Islet precursor cell (in vitro differentiated cells): ENCODE measurements around the gene EIF1AD.
"Not testable (repeated sequence)": the region's sequence is repeated elsewhere in the genome, so short reads cannot be mapped to it uniquely, and the experiment has no call there.

Experiments
- DNase-seq: peaks from one replicate; pipeline ENCODE4 v3.0.0-alpha.2; 2018

EIF1AD gene

DNA sequence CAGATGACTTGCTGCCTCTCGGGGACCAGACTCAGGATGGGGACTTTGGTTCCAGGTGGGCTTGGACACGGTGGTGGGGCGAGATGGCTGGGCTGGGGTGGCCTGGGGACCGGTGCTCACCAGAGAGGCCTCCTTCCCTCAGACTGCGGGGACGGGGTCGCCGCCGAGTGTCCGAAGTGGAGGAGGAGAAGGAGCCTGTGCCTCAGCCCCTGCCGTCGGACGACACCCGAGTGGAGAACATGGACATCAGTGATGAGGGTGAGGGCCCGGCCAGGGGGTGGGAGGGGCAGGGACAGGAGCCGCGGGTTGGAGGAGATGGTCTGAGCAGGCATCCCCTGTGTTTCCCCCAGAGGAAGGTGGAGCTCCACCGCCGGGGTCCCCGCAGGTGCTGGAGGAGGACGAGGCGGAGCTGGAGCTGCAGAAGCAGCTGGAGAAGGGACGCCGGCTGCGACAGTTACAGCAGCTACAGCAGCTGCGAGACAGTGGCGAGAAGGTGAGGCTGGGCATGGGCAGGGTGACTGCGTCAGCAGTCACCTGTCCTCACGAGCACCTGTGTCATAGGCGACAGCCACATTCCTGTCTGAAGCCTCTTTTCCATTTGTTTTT lies 34.5 kb downstream of the EIF1AD start:
- DNase-seq = no peak

DNA sequence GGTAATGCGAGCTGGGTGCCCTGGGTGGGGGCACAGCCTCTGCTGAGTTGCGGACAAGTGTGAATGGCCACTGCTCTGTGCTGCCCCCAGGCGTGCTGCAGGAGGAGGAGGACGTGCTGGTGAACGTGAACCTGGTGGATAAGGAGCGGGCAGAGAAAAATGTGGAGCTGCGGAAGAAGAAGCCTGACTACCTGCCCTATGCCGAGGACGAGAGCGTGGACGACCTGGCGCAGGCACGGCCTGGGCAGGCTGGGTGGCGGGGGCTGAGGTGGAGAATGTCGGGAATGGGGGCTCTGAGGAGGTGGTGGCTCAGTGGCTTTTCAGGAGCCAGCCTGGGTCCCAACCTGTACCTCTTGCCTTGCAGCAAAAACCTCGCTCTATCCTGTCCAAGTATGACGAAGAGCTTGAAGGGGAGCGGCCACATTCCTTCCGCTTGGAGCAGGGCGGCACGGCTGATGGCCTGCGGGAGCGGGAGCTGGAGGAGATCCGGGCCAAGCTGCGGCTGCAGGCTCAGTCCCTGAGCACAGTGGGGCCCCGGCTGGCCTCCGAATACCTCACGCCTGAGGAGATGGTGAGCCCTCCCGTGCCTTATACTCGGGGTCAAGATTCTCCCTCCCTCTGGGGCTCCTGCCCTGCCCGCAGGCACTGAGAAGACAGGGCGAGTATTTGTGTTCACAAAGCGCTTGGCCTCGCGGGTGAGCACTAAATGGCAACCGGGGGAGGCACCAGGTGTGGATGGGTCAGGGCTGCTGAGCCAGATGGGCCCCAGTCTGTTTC lies 35.8 kb downstream of the EIF1AD start:
- no peak for DNase-seq

DNA sequence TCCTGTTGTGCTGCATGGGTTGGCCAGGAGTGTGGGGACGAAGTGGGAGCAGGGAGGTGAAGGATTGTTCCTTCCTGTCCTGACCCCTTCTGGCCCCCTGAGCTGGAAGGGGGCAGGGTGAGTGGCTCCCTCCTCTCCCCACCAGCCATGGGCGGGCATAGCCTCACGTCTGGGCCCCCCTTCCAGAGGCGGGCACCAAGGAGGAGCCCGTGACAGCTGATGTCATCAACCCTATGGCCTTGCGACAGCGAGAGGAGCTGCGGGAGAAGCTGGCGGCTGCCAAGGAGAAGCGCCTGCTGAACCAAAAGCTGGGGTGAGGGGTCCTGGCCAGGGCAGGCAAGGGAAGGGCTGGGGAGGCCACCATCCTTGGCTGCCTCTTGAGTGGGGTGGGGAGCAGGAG lies 37.1 kb downstream of the EIF1AD start:
- no peak for DNase-seq

DNA sequence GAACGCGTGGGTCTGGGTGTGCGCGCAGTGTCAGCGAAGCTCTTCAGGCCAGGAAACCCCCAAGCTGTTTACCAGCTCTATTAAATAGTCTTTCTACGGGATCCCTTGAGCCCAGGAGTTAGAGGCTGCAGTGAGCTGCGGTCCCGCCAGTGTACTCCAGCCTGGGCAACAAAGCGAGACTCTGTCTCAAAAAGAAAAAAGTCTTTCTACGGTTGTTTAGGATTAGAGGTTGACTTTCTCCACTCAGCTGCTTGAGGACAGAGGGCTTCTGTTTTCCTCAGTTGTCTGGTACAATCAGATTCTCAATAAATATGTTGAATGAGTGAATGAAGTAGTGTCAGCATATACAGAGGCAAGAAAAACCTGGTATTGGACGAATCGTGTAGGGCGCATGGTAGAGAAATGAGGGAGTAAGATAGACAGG lies 39.8 kb downstream of the EIF1AD start:
- DNase-seq = no peak

DNA sequence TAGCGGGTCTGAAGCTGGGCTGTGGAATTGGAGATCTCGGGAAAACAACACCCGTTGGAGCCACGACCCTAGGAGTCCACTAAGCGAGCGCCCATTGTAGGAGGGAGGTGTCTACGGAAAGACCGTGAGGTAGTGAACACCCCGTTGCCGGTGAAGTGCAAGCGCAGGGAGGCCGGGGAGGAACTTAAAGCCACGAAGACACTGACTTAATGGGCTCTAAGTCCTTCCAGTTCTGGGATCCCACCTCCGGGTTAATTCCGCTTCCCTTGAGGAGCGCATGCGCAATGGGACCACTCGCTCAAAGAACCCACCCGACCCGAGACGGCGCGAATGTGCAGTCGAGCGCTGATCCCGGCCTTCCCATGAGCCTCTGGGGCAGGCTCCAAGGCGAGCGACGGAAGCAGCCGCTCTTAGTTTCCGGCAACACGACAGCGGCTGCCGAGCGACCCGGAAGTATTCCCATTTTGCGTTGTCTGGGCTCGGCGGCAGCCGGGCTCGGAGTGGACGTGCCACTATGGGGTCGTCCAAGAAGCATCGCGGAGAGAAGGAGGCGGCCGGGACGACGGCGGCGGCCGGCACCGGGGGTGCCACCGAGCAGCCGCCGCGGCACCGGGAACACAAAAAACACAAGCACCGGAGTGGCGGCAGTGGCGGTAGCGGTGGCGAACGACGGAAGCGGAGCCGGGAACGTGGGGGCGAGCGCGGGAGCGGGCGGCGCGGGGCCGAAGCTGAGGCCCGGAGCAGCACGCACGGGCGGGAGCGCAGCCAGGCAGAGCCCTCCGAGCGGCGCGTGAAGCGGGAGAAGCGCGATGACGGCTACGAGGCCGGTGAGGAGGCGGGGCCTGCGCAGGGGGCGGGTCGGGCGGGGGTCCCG lies 40.5 kb downstream of the EIF1AD start, which contains the start of gene SART1:
SART1 (plus strand) TSS at position 468 of the 874 bp plus-strand sequence; CDS start at position 515, 47 bp downstream.
- DNase-seq = peak; percentile 99

DNA sequence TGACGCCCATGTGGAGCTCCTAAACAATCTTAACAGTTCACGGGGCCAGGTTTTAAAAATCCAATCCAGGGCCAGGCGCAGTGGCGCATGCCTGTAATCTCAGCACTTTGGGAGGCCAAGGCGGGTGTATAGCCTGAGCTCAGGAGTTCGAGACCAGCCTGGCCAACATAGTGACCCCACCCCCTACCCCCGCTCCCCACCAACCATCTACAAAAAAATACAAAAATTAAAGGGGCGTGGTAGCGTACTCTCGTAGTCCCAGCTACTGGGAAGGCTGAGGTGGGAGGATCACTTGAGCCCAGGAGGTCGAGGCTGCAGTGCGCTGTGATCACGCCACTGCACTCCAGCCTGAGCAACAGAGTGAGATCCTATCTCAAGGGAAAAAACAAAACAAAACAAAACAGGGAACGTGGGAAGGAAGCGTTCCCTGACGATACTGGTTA lies 41.1 kb downstream of the EIF1AD start:
- DNase-seq = no peak

DNA sequence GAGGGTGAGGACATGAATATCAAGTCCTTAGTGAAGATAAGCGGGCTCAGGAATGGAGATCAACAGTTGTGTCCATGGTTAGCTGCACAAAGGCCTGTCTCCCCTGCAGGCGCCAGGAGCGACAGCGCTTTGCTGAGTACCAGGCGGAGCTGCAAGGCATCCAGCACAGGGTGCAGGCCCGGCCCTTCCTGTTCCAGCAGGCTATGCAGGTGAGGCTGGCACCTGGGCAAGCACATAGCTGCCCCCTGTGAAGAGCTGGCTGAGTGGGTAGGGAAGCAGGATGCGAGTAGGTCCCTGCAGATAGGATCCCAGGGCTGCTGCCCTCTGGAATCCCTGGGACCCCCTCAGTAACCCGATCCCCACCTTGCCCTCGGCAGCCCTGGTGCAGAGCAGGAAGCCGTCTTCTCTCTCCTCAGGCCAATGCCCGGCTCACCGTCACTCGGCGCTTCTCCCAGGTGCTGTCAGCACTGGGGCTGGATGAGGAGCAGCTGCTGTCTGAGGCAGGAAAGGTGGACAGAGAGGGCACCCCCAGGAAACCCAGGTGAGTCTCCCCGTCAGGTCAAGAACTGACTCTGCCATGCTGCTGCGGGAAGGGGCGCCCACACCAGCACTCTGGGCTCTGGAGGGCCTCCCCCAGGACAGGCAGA lies 43.1 kb downstream of the EIF1AD start:
- DNase-seq = no peak

DNA sequence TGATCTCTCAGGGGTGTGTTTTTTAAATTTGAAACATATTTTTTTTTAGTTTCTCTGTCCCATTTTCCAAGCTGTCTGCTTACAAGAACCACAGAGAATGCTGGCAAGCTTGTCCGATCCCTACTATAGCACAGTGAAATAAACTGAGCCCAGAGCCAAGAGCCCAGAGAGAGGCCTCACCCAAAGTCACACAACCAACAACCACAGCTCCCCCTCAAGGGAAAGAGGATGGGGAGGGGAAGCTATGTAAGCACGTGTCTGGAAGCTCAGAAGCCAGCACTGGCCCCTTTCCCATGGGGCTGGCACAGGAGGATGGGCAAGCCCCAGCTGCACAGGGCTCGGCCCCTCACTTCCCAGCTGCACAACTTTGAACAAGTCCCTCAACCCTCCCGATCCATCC lies 43.7 kb downstream of the EIF1AD start:
- DNase-seq = no peak

DNA sequence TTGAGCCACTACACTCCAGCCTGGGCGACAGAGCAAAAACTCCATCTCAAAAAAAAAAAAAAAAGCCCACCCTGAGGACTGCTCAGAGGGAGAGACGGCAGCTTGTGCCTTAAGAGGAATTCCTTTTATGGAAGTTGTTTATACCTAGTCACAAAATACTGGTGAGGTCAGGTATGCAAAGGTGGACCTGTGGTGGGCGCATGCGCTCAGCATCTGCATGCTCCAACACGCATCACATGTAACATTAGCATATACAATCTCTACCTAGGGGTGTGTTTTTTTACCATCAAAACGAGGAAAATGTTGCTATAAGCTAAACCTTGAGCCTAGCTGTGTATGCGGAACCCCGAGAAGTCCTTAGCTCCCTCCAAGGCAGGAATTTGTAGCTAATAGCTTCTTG lies 47.2 kb downstream of the EIF1AD start:
- DNase-seq = no peak

DNA sequence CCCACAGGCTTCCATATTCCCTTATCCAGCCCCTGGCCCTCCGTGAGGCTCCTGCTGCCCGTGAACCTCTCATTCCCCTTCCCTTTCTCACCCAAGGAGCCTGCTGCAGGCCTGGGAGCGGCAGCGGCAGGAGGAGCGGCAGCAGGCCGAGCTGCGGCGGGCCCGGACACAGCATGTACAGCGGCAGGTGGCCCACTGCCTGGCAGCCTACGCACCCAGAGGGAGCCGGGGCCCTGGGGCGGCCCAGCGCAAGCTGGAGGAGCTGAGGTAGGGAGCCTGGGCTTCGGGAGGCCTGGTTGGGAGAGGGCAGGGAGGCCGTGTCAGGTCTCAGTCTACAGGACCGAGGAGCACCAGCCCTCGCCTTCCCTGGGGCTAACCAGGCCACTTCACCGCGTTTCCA lies 48.5 kb downstream of the EIF1AD start:
- no peak for DNase-seq

DNA sequence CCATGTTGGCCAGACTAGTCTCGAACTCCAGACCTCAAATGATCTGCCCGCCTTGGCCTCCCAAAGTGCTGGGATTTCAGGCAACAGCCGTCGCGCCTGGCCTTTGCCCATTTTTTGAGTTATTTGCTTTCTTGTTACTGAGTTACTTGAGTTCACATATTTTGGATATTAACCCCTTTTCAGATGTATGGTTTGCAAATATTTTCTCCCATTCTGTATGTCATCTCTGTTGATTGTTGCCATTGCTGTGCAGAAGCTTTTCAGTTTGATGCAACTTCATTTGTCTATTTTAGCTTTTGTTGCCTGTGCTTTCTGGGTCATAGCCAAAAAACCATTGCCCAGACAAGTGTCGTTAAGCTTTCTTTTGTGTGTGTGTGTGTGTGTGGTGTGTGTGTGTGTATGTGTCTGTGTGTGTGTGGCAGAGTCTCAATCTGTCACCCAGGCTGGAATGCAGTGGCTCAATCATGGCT lies 49.9 kb downstream of the EIF1AD start:
- DNase-seq = no peak

DNA sequence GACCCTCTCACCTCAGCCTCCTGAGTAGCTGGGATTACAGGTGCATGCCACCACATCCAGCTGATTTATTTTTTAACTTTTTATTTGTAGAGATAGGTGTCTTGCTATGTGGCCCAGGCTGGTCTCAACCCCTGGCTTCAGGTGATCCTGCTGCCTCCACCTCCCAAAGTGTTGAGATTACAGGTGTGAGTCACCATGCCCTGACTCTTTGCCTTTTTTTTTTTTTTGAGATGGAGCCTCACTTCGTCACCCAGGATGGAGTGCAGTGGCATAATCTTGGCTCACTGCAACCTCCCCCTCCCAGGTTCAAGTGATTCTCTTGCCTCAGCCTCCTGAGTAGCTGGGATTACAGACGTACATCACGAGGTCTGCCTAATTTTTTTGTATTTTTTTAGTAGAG lies 50.3 kb downstream of the EIF1AD start:
- not testable (repeated sequence) for DNase-seq

DNA sequence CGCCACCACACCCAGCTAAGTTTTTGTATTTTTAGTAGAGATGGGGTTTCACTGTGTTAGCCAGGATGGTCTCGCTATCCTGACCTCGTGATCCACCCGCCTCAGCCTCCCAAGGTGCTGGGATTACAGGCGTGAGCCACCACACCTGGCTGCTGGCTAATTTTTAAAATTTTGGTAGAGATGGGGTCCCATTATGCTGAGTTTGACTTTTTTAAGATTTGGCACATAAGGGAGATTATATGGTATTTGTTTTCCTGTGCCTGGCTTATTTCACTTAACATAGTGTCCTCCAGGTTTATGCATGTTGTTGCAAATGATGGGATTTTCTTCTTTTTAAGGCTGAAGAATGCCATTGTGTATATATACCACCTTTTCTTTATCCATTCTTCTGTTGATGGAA lies 51.2 kb downstream of the EIF1AD start:
- DNase-seq = not testable (repeated sequence)

DNA sequence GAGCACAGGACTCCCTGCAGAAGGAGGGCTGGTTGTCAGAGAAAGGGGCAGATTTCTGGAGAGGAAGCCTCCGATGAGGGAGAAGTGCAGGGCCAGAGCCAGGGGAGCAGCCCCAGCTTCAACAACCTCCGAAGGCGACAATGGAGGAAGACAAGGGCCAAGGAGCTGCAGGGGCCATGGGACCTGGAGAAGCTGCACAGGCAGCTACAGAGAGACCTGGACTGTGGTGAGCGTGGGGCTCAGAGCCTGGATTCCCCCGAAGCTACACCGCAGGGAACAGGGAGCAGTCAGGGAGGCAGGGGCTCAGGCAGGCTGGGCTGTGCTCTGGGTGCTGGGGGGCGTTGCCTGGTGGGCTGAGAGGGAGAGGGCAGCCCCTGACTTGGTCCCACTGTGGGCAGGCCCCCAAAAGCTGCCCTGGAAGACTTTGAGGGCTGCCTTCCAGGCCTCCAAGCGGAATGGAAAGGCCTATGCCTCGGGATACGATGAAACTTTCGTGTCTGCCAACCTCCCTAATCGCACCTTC lies 54.3 kb downstream of the EIF1AD start:
- DNase-seq = no peak

DNA sequence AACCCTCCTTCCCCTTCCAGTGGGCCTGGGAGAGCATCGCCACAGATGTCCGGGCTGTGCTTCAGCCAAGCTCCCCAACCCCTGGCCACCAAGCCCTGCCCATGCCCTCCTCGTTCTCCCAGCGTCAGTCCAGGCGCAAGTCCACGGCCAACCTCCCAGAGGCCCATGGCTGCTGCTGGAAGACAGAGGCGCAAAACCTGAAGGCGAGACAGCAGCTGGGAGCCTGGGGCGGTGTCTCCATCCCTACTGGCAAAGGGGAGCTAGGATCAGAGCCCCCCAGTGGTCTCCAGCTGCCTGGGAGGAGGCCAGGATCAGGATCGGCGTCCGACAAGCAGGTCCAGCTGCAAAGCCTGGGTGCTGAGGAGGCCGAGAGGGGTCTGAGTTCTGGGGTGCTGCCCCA lies 54.8 kb downstream of the EIF1AD start:
- no peak for DNase-seq

DNA sequence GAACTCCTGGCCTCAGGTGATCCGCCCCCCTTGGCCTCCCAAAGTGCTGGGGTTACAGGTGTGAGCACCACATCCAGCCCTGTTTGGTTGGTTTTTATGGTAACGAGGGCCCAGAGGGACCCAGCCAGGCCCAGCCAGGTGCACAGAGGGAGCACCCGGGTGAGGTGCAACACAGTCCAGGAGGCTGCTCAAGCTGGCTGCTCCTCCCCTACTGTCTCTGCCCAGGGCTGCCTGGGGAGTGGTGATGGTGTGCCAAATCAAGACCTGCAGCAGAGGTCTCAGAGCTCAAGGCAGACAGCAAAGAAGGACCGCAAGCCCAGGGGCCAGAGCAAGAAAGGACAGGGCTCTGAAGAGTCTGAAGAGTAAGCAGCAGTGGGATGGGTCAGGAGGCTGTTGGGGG lies 55.3 kb downstream of the EIF1AD start:
- no peak for DNase-seq
